K562 (cell line): Measurements from ENCODE around the gene PEF1. TPM values are rescaled to one million over a fixed set of nuclear protein-coding genes. Genes with fewer than 3 reads are reported as not detected.

ENCODE experiments used
- ATAC-seq: fragments of 200-7000 bp; cut with Tn5 transposase; 3 replicates; pipeline ENCODE4 v1.9.1; 2020; ENCODE audit warnings: moderate library complexity
- BruUV-seq: library from RNA; stranded (reverse); fragments of 400-500 nt; replicated peaks from 2 replicates; lab custom pipeline; 2021; lab: Mats Ljungman, UMichigan
- CTCF ChIA-PET: fragments of 300-600 bp; formaldehyde crosslinking; extraction: SDS; loops from one replicate; lab custom pipeline; 2021; ENCODE audit warnings: low intra/inter-chr PET ratio; lab: Yijun Ruan, JAX
- POLR2A ChIA-PET: fragments of 300-600, 350-650 bp; sonication (Branson Sonifier 250); formaldehyde crosslinking; extraction: SDS; loops from one replicate; lab custom pipeline; 2021; ENCODE audit warnings: antibody characterized with exemption, inconsistent platforms; lab: Yijun Ruan, JAX
- DNase-seq, 4 experiments: peaks; one replicate each; pipeline versions ENCODE4 v3.0.0 to v3.0.0-alpha.2; 2011 to 2018; ENCODE audit warnings: low spot score in 3 of 4, mixed read lengths in 3 of 4; ENCODE audit errors: extremely low read depth in 1 of 4
- FAIRE-seq: peaks from 2 replicates; lab custom pipeline; 2011; peaks lifted over from hg19 to GRCh38; lab: Jason Lieb, UNC
- H2AFZ ChIP-seq: 2 replicates; pipeline ENCODE4 v1.6.0; 2011; ENCODE audit warnings: low read depth, low read length, control low read depth, inconsistent platforms
- H3K27ac ChIP-seq: fragments of 200-600 bp; 3 replicates; pipeline ENCODE4 v1.8.0; 2011; ENCODE audit warnings: low read depth, mild to moderate bottlenecking, control low read depth, inconsistent platforms, low read length, moderate library complexity, mixed read lengths; ENCODE audit errors: extremely low read depth
- H3K27me3 ChIP-seq, 2 experiments: fragments of 300-600 bp in 1 of 2; 2 replicates in 1 of 2; 3 replicates in 1 of 2; pipeline versions ENCODE4 v1.6.0 to v1.8.0; 2011; ENCODE audit warnings: inconsistent platforms in 2 of 2, low read length in 2 of 2, mild to moderate bottlenecking in 1 of 2, mixed read lengths in 1 of 2, moderate library complexity in 1 of 2; ENCODE audit not compliant: control insufficient read depth in 2 of 2, insufficient read depth in 2 of 2
- H3K36me3 ChIP-seq: fragments of 300-600 bp; 3 replicates; pipeline ENCODE4 v1.8.0; 2011; ENCODE audit warnings: mild to moderate bottlenecking, low read length, inconsistent platforms; ENCODE audit not compliant: control insufficient read depth, insufficient read depth
- H3K4me1 ChIP-seq, 2 experiments: fragments of 200-600 bp in 1 of 2; replicated peaks in 1 of 2; 2 replicates in 1 of 2; 3 replicates in 1 of 2; pipeline versions ENCODE4 v1.5.1 to v1.8.0; 2011; ENCODE audit warnings: inconsistent platforms in 2 of 2, low read length in 2 of 2, mild to moderate bottlenecking in 1 of 2, mixed read lengths in 1 of 2, moderate library complexity in 1 of 2; ENCODE audit not compliant: control insufficient read depth in 2 of 2, insufficient read depth in 2 of 2
- H3K4me2 ChIP-seq: 2 replicates; pipeline ENCODE4 v1.6.1; 2011; ENCODE audit warnings: low read length, control low read depth, inconsistent platforms, mixed read lengths; ENCODE audit not compliant: insufficient read depth
- H3K4me3 ChIP-seq: fragments of 200-600 bp; sonication (generic), shearing (Covaris generic); 2 replicates; pipeline ENCODE4 v1.5.1; 2016; ENCODE audit warnings: control low read depth, inconsistent platforms
- H3K79me2 ChIP-seq: fragments of 200-600 bp; 3 replicates; pipeline ENCODE4 v1.8.0; 2011; ENCODE audit warnings: low read length, inconsistent platforms; ENCODE audit not compliant: control insufficient read depth, insufficient read depth
- H3K9ac ChIP-seq, 2 experiments: 2 replicates each; pipeline versions ENCODE4 v1.6.0 to v1.6.1; 2011; ENCODE audit warnings: low read depth in 2 of 2, low read length in 2 of 2, control low read depth in 1 of 2, inconsistent platforms in 1 of 2, mild to moderate bottlenecking in 1 of 2, mixed read lengths in 1 of 2; ENCODE audit not compliant: insufficient read depth in 1 of 2
- H3K9me1 ChIP-seq: one replicate; pipeline ENCODE4 v1.6.0; 2011; ENCODE audit warnings: inconsistent platforms, mild to moderate bottlenecking, low read length, moderate library complexity; ENCODE audit not compliant: control insufficient read depth, insufficient read depth
- H3K9me3 ChIP-seq: replicated peaks from 2 replicates; pipeline ENCODE4 v1.5.1; 2011; ENCODE audit warnings: low read depth, low read length, inconsistent platforms; ENCODE audit not compliant: control insufficient read depth, insufficient read depth
- H4K20me1 ChIP-seq: replicated peaks from 2 replicates; pipeline ENCODE4 v1.6.1; 2011; ENCODE audit warnings: low read length, inconsistent platforms, mixed read lengths; ENCODE audit not compliant: control insufficient read depth, insufficient read depth
- ATF2 ChIP-seq: sonication (generic); formaldehyde crosslinking; IDR thresholded peaks from 2 replicates; pipeline ENCODE4 v1.8.1; 2022; ENCODE audit warnings: missing genetic modification reagents
- ATF3 ChIP-seq, 2 experiments: fragments of 450-650 bp in 1 of 2; sonication (generic) in 1 of 2; formaldehyde crosslinking in 1 of 2; IDR thresholded peaks in 1 of 2; conservative IDR thresholded peaks in 1 of 2; 2 replicates each; pipeline versions ENCODE4 v1.6.1 to v1.8.1; 2016 to 2023; ENCODE audit warnings: mild to moderate bottlenecking in 2 of 2, moderate library complexity in 2 of 2, inconsistent platforms in 1 of 2, missing genetic modification reagents in 1 of 2
- EGR1 ChIP-seq: fragments of 450-650 bp; conservative IDR thresholded peaks from 2 replicates; pipeline ENCODE4 v1.6.1; 2017; ENCODE audit warnings: mild to moderate bottlenecking
- MCM7 ChIP-seq, 2 experiments: fragments of 450-650 bp; IDR thresholded peaks; 2 replicates each; pipeline ENCODE4 v1.6.1; 2016 to 2018
- SMARCE1 ChIP-seq: fragments of 450-650 bp; IDR thresholded peaks from 2 replicates; pipeline ENCODE4 v1.7.1; 2016; ENCODE audit warnings: mild to moderate bottlenecking
- ZKSCAN1 ChIP-seq: fragments of 150-350 bp; IDR thresholded peaks from 2 replicates; pipeline ENCODE4 v1.6.1; 2016; ENCODE audit warnings: low read depth, low read length
- WGBS: fragments of 100-300 bp; shearing (Covaris generic); methylation state at CpG from one replicate; pipeline ENCODE4 v1.1.6; 2016; ENCODE audit warnings: low coverage, mixed read lengths; ENCODE audit not compliant: insufficient coverage; ENCODE audit errors: missing lambda C conversion rate; 5-methylcytosine and 5-hydroxymethylcytosine counted together
- in situ Hi-C: fragments of 300-500 bp; cut with MboI; formaldehyde crosslinking; loops from 4 replicates; pipeline ENCODE4 v1.15.0; 2018; ENCODE audit warnings: inconsistent platforms, mixed read lengths
- intact Hi-C: fragments of 100-400 bp; cut with micrococcal nuclease; formaldehyde crosslinking; loops from 2 replicates; pipeline ENCODE4 v1.14.2; 2022
- polyA plus RNA-seq, 8 experiments: library from polyadenylated mRNA; depleted of rRNA in 4 of 8; stranded (reverse) in 5 of 8; unstranded in 3 of 8; fragments of >200 nt; fragmentation: Nextera tagmentation in 2 of 8; fragmentation: Illumina TruSeq in 1 of 8; extraction: Ambion mirVana in 2 of 8; extraction: Trizol in 1 of 8; gene quantifications; 2 replicates each; pipeline versions ENCODE4 v1.2.1 to v1.2.3, GENCODE V29; 2011 to 2014; ENCODE audit warnings: inconsistent platforms in 1 of 8, missing spikeins in 1 of 8
- total RNA-seq, 7 experiments: library from RNA; depleted of rRNA in 6 of 7; stranded (reverse); fragments of >200 nt in 6 of 7; fragmentation: Illumina TruSeq in 2 of 7; extraction: Trizol in 2 of 7; gene quantifications; 2 replicates each; pipeline versions ENCODE4 v1.2.1 to v1.2.3, GENCODE V29; 2011 to 2021; ENCODE audit warnings: low replicate concordance in 1 of 7

PEF1 gene
- total and polyA plus RNA-seq, 9 of the 15 experiments (the other 6 are each of a cell fraction or from before 2014, with no cell fraction given) = 26.3 to 95.5 (median 61.9) TPM

- Histone ChIP-seq H3K27me3 (0 out of 5 replicates have a peak, but pooled peaks cover 0 to 3% of the 10 kb centered on the region in 2 experiments), H3K79me2 (no peaks in the 10 kb centered on the region), H3K9ac (no peak overlapping the region), H2AFZ (no peak overlapping the region), H3K36me3 (peaks cover 27% of the 10 kb centered on the region; the same call in 2 of the 3 replicates), H3K9me3 (no peaks in the 10 kb centered on the region), H3K4me3 (no peak overlapping the region), H3K4me1 (peaks cover 0 to 18% of the 10 kb centered on the region in 2 experiments; a peak in 3 of 5 replicates), H4K20me1 (peaks cover 6% of the 10 kb centered on the region; the same call in 1 of the 2 replicates), H3K27ac (no peak overlapping the region), H3K9me1 (no peaks in the 10 kb centered on the region), H3K4me2 (no peak overlapping the region)
- no TSS peak for BruUV-seq
- in situ Hi-C loops = no loop called here
- ChIA-PET CTCF (no interaction called here), POLR2A (interaction anchor here (0.6 to 6.4 kb wide), 3 partner anchors 13 to 51 kb away, joined by 3 to 47 read pairs (median 4); partner anchors contain the start of gene PEF1)
- intact Hi-C loops = no loop called here
- FAIRE-seq = no peak
- WGBS = 71% methylated on average over 4 of the region's 4 CpGs
- no peak for TF ChIP-seq SMARCE1
- no peak for TF ChIP-seq MCM7 (IDR thresholded peaks at IDR 0.05)
- TF ChIP-seq ATF3 (IDR thresholded peaks at IDR 0.05) = 0 out of 2 replicates have a peak, but pooled peaks have one; percentile 7
- TF ChIP-seq ATF3 (CRISPR knock-in tag; conservative IDR thresholded peaks at IDR 0.05) = no peak
- peak; percentile 39; the same call in 1 of the 2 replicates for TF ChIP-seq EGR1
- TF ChIP-seq ZKSCAN1 = peak; percentile 83
- no peak for TF ChIP-seq ATF2
- TF ChIP-seq, all 486 proteins: peak for 3
- ATAC-seq (no peak), DNase-seq (no peak)
Measured at GRCh38 chr1:31625561-31626222, 19.0 kb downstream of the PEF1 start.
